ENCODE results near the gene RNF7. TPM values are rescaled to one million over a fixed set of nuclear protein-coding genes. Genes with fewer than 3 reads are reported as not detected.
"Not testable (repeated sequence)": the region's sequence is repeated elsewhere in the genome, so short reads cannot be mapped to it uniquely, and the experiment has no call there.

Gene RNF7
- total RNA-seq, 2 experiments from 2014 or later, result 54.0 to 58.9 TPM

GRCh38 chr3:141788149-141788548 lies 50.1 kb downstream of the RNF7 start:
- H3K27me3 Mint-ChIP-seq, result no peaks in the 10 kb centered on the region
- no peaks in the 10 kb centered on the region for H3K36me3 Mint-ChIP-seq
- intact Hi-C loops (cut with micrococcal nuclease), result no loop called here
- H3K4me1 Mint-ChIP-seq (ENCODE audit: low read depth), result no peaks in the 10 kb centered on the region
- no peak for DNase-seq
- no peak overlapping the region for H3K4me3 Mint-ChIP-seq
- CTCF ChIA-PET, result interaction anchor here (1.2 to 1.5 kb wide), 2 partner anchors 87 to 125 kb away, joined by 3 to 6 read pairs; no protein-coding TSS in a partner anchor
- POLR2A ChIA-PET, result interaction anchor here (0.8 kb wide), 1 partner anchor 9 kb away, joined by 3 read pairs; no protein-coding TSS in a partner anchor
- no peak overlapping the region for H3K27ac Mint-ChIP-seq
- no peaks in the 10 kb centered on the region for H3K9me3 Mint-ChIP-seq

GRCh38 chr3:141788750-141789149 lies 50.7 kb downstream of the RNF7 start:
- CTCF ChIA-PET, result interaction anchor here (1.2 to 1.5 kb wide), 2 partner anchors 86 to 124 kb away, joined by 3 to 6 read pairs; no protein-coding TSS in a partner anchor
- POLR2A ChIA-PET; DNase-seq; H3K27me3 Mint-ChIP-seq; intact Hi-C loops (cut with micrococcal nuclease); H3K4me1 Mint-ChIP-seq (ENCODE audit: low read depth); H3K4me3 Mint-ChIP-seq; H3K36me3 Mint-ChIP-seq; H3K9me3 Mint-ChIP-seq; H3K27ac Mint-ChIP-seq: not testable (repeated sequence)

- Mint-ChIP-seq H3K9me3 (no peaks in the 10 kb centered on the region), H3K4me1 (ENCODE audit: low read depth) (peaks cover 4% of the 10 kb centered on the region), H3K36me3 (no peaks in the 10 kb centered on the region), H3K27ac (no peak overlapping the region), H3K4me3 (no peak overlapping the region), H3K27me3 (no peaks in the 10 kb centered on the region)
- CTCF ChIA-PET, result interaction anchor here (1.5 kb wide), 1 partner anchor 86 kb away, joined by 3 read pairs; no protein-coding TSS in a partner anchor
- intact Hi-C loops (cut with micrococcal nuclease), result no loop called here
- POLR2A ChIA-PET, result no interaction called here
- DNase-seq, result no peak
Observed at GRCh38 chr3:141789281-141789680, 51.2 kb downstream of the RNF7 start.

- H3K9me3 Mint-ChIP-seq, result no peaks in the 10 kb centered on the region
- intact Hi-C loops (cut with micrococcal nuclease), result loop anchor here (10.0 kb wide), 1 partner anchor 295 kb away; no protein-coding TSS in a partner anchor
- no peaks in the 10 kb centered on the region for H3K36me3 Mint-ChIP-seq
- CTCF ChIA-PET, result interaction anchor here (0.8 kb wide), 1 partner anchor 51 kb away, joined by 3 read pairs; no protein-coding TSS in a partner anchor
- peaks cover 11% of the 10 kb centered on the region for H3K4me1 Mint-ChIP-seq (ENCODE audit: low read depth)
- no peak overlapping the region for H3K27ac Mint-ChIP-seq
- POLR2A ChIA-PET, result no interaction called here
- no peak for DNase-seq
- no peak overlapping the region for H3K4me3 Mint-ChIP-seq
- H3K27me3 Mint-ChIP-seq, result no peaks in the 10 kb centered on the region
Observed at GRCh38 chr3:141790171-141790570, 52.1 kb downstream of the RNF7 start.

- ChIA-PET POLR2A (no interaction called here), CTCF (interaction anchor here (0.8 to 1.3 kb wide), 2 partner anchors 10 to 83 kb away, joined by 3 to 4 read pairs; no protein-coding TSS in a partner anchor)
- intact Hi-C loops (cut with micrococcal nuclease), result loop anchor here (10.0 kb wide), 1 partner anchor 298 kb away; no protein-coding TSS in a partner anchor
- H3K36me3 Mint-ChIP-seq, result no peaks in the 10 kb centered on the region
- no peak for DNase-seq
- no peak overlapping the region for H3K27ac Mint-ChIP-seq
- H3K4me1 Mint-ChIP-seq (ENCODE audit: low read depth), result peaks cover 33% of the 10 kb centered on the region
- H3K9me3 Mint-ChIP-seq, result no peaks in the 10 kb centered on the region
- H3K4me3 Mint-ChIP-seq, result no peak overlapping the region
- no peaks in the 10 kb centered on the region for H3K27me3 Mint-ChIP-seq
Observed at GRCh38 chr3:141792495-141792894, 54.4 kb downstream of the RNF7 start.

GRCh38 chr3:141793476-141794260 lies 55.6 kb downstream of the RNF7 start:
- H3K4me3 Mint-ChIP-seq, result no peak overlapping the region
- no peaks in the 10 kb centered on the region for H3K36me3 Mint-ChIP-seq
- H3K27me3 Mint-ChIP-seq, result no peaks in the 10 kb centered on the region
- CTCF ChIA-PET, result interaction anchor here (1.3 kb wide), 1 partner anchor 11 kb away, joined by 3 read pairs; no protein-coding TSS in a partner anchor
- POLR2A ChIA-PET, result interaction anchor here (0.6 kb wide), 1 partner anchor 8 kb away, joined by 4 read pairs; no protein-coding TSS in a partner anchor
- no peak overlapping the region for H3K27ac Mint-ChIP-seq
- H3K4me1 Mint-ChIP-seq (ENCODE audit: low read depth), result peaks cover 44% of the 10 kb centered on the region
- intact Hi-C loops (cut with micrococcal nuclease), result loop anchor here (10.0 kb wide), 1 partner anchor 299 kb away; no protein-coding TSS in a partner anchor
- H3K9me3 Mint-ChIP-seq, result no peaks in the 10 kb centered on the region
- no peak for DNase-seq

GRCh38 chr3:141795276-141795675 lies 57.2 kb downstream of the RNF7 start:
- Mint-ChIP-seq H3K4me1 (ENCODE audit: low read depth) (peaks cover 48% of the 10 kb centered on the region), H3K36me3 (no peaks in the 10 kb centered on the region), H3K27me3 (no peaks in the 10 kb centered on the region), H3K4me3 (no peak overlapping the region), H3K9me3 (no peaks in the 10 kb centered on the region), H3K27ac (peak overlapping the region; percentile 94)
- ChIA-PET CTCF (interaction anchor here (3.5 kb wide), 1 partner anchor 80 kb away, joined by 38 read pairs; no protein-coding TSS in a partner anchor), POLR2A (interaction anchor here (0.9 kb wide), 1 partner anchor 105 kb away, joined by 3 read pairs; no protein-coding TSS in a partner anchor)
- DNase-seq, result peak; percentile 39
- intact Hi-C loops (cut with micrococcal nuclease), result loop anchor here (5.0 to 10.0 kb wide), 2 partner anchors 107 to 300 kb away; no protein-coding TSS in a partner anchor

- intact Hi-C loops (cut with micrococcal nuclease), result loop anchor here (1.0 to 10.0 kb wide), 5 partner anchors 57 to 651 kb away; partner anchors contain the start of gene RNF7
- POLR2A ChIA-PET, result interaction anchor here (0.9 to 3.3 kb wide), 4 partner anchors 8 to 105 kb away, joined by 3 to 23 read pairs (median 12); partner anchors contain the start of genes ATP1B3 and RNF7
- no peak for DNase-seq
- peak overlapping the region; percentile 94 for H3K27ac Mint-ChIP-seq
- no peak overlapping the region for H3K4me3 Mint-ChIP-seq
- no peaks in the 10 kb centered on the region for H3K27me3 Mint-ChIP-seq
- H3K36me3 Mint-ChIP-seq, result no peaks in the 10 kb centered on the region
- H3K9me3 Mint-ChIP-seq, result peaks cover 2% of the 10 kb centered on the region
- CTCF ChIA-PET, result interaction anchor here (3.5 kb wide), 1 partner anchor 79 kb away, joined by 38 read pairs; no protein-coding TSS in a partner anchor
- H3K4me1 Mint-ChIP-seq (ENCODE audit: low read depth), result peaks cover 48% of the 10 kb centered on the region
Observed at GRCh38 chr3:141795741-141796080, 57.6 kb downstream of the RNF7 start.

GRCh38 chr3:141796081-141796888 lies 58.2 kb downstream of the RNF7 start:
- Mint-ChIP-seq H3K9me3 (peaks cover 2% of the 10 kb centered on the region), H3K4me3 (peak overlapping the region; percentile 84), H3K27ac (peak overlapping the region; percentile 94), H3K36me3 (no peaks in the 10 kb centered on the region), H3K27me3 (no peaks in the 10 kb centered on the region), H3K4me1 (ENCODE audit: low read depth) (peaks cover 48% of the 10 kb centered on the region)
- peak; percentile 88 for DNase-seq
- intact Hi-C loops (cut with micrococcal nuclease), result loop anchor here (1.0 to 10.0 kb wide), 5 partner anchors 58 to 650 kb away; partner anchors contain the start of gene RNF7
- ChIA-PET POLR2A (interaction anchor here (0.9 to 3.3 kb wide), 7 partner anchors 8 to 485 kb away, joined by 3 to 23 read pairs (median 4); partner anchors contain the start of genes ATP1B3 and RNF7), CTCF (interaction anchor here (1.4 to 3.5 kb wide), 4 partner anchors 58 to 242 kb away, joined by 4 to 38 read pairs (median 14); partner anchors contain the start of gene RNF7)

Data from activated CD4-positive, alpha-beta memory T cell treated with anti-CD3 and anti-CD28 coated beads for 36 hours (primary cell).